ENCODE results near the gene TSG101. TPM values are rescaled to one million over a fixed set of nuclear protein-coding genes. Genes with fewer than 3 reads are reported as not detected.

The TSG101 gene
- total RNA-seq, 4 donors from 2014 or later: 67.8 to 80.0 (median 71.8) TPM

GRCh38 chr11:18457450-18457849 lies 69.3 kb downstream of the TSG101 start:
- H3K27ac ChIP-seq: no peak overlapping the region
- no peaks in the 10 kb centered on the region for H3K9me3 ChIP-seq
- TF ChIP-seq CTCF (IDR thresholded peaks at IDR 0.05): no peak
- no peak for TF ChIP-seq POLR2A (IDR thresholded peaks at IDR 0.05)
- no peak for TF ChIP-seq POLR2AphosphoS5 (IDR thresholded peaks at IDR 0.05)
- TF ChIP-seq EP300 (IDR thresholded peaks at IDR 0.05): no peak
- no peak overlapping the region for H3K4me3 ChIP-seq
- WGBS: 45% methylated on average over 3 of the region's 3 CpGs
- no peaks in the 10 kb centered on the region for H3K4me1 ChIP-seq
- no peaks in the 10 kb centered on the region for H3K36me3 ChIP-seq
- peaks cover 3% of the 10 kb centered on the region for H3K27me3 ChIP-seq
- DNase-seq (ENCODE audit: low spot score in 2 of 2): no peak

GRCh38 chr11:18455686-18456372 lies 70.9 kb downstream of the TSG101 start, which contains the start of gene LDHAL6A:
Gene LDHAL6A, plus strand, starts transcription at chr11:18455856. Its CDS starts 825 bp downstream, at chr11:18456681.
- Histone ChIP-seq H3K27ac (no peak within 1 kb of the TSS), H3K4me3 (no peak within 1 kb of the TSS), H3K9me3 (no peaks in the 10 kb centered on the region), H3K36me3 (no peaks in the 10 kb centered on the region), H3K4me1 (no peaks in the 10 kb centered on the region), H3K27me3 (peaks cover 3% of the 10 kb centered on the region)
- DNase-seq (ENCODE audit: low spot score in 2 of 2): no peak
- 77% methylated on average over 29 of the region's 47 CpGs for WGBS
- TF ChIP-seq POLR2AphosphoS5 (IDR thresholded peaks at IDR 0.05) (no peak), EP300 (IDR thresholded peaks at IDR 0.05) (no peak), CTCF (IDR thresholded peaks at IDR 0.05) (no peak), POLR2A (IDR thresholded peaks at IDR 0.05) (no peak)

- H3K4me3 ChIP-seq: no peak overlapping the region
- 74% methylated on average over 2 of the region's 2 CpGs for WGBS
These were observed 73.8 kb downstream of the TSG101 start for GRCh38 chr11:18452927-18453326.

GRCh38 chr11:18449251-18449650 lies 77.5 kb downstream of the TSG101 start:
- H3K4me3 ChIP-seq: no peak overlapping the region
- H3K36me3 ChIP-seq: no peaks in the 10 kb centered on the region
- H3K27me3 ChIP-seq: no peaks in the 10 kb centered on the region
- no peaks in the 10 kb centered on the region for H3K9me3 ChIP-seq
- no peak for DNase-seq (ENCODE audit: low spot score in 2 of 2)
- H3K4me1 ChIP-seq: no peaks in the 10 kb centered on the region
- WGBS: 85% methylated on average over 3 of the region's 3 CpGs
- no peak overlapping the region for H3K27ac ChIP-seq
- TF ChIP-seq EP300 (IDR thresholded peaks at IDR 0.05) (no peak), CTCF (IDR thresholded peaks at IDR 0.05) (no peak), POLR2AphosphoS5 (IDR thresholded peaks at IDR 0.05) (no peak), POLR2A (IDR thresholded peaks at IDR 0.05) (no peak)

More at GRCh38 chr11:18452927-18453326, 73.8 kb downstream of the TSG101 start:
- TF ChIP-seq EP300 (IDR thresholded peaks at IDR 0.05) (no peak), POLR2AphosphoS5 (IDR thresholded peaks at IDR 0.05) (no peak), CTCF (IDR thresholded peaks at IDR 0.05) (no peak), POLR2A (IDR thresholded peaks at IDR 0.05) (no peak)
- Histone ChIP-seq H3K36me3 (no peaks in the 10 kb centered on the region), H3K27ac (no peak overlapping the region), H3K4me1 (no peaks in the 10 kb centered on the region), H3K27me3 (peaks cover 3% of the 10 kb centered on the region), H3K9me3 (no peaks in the 10 kb centered on the region)
- no peak for DNase-seq (ENCODE audit: low spot score in 2 of 2)

- H3K27me3 ChIP-seq: no peaks in the 10 kb centered on the region
- 84% methylated on average over 2 of the region's 2 CpGs for WGBS
- DNase-seq (ENCODE audit: low spot score in 2 of 2): no peak
These were observed 88.1 kb downstream of the TSG101 start for GRCh38 chr11:18438691-18439090.

More at GRCh38 chr11:18438691-18439090, 88.1 kb downstream of the TSG101 start:
- Histone ChIP-seq H3K9me3 (no peaks in the 10 kb centered on the region), H3K27ac (no peak overlapping the region), H3K4me3 (no peak overlapping the region), H3K4me1 (no peaks in the 10 kb centered on the region), H3K36me3 (no peaks in the 10 kb centered on the region)
- no peak for TF ChIP-seq POLR2AphosphoS5 (IDR thresholded peaks at IDR 0.05)
- TF ChIP-seq POLR2A (IDR thresholded peaks at IDR 0.05): no peak
- no peak for TF ChIP-seq EP300 (IDR thresholded peaks at IDR 0.05)
- no peak for TF ChIP-seq CTCF (IDR thresholded peaks at IDR 0.05)

All from suprapubic skin (tissue), 4 donors.